ENCODE data around the gene ZNF414. TPM values are rescaled to one million over a fixed set of nuclear protein-coding genes. Genes with fewer than 3 reads are reported as not detected.

ZNF414 gene
- total and polyA plus RNA-seq, 11 donors, result 5.6 to 26.6 (median 14.8) TPM

GRCh38 chr19:8462571-8462970 is 51.4 kb downstream of the ZNF414 start:
- DNase-seq, result no peak
- Histone ChIP-seq H3K27ac (no peak overlapping the region), H3K27me3 (no peaks in the 10 kb centered on the region), H3K36me3 (peaks cover 6 to 89% (median 44%) of the 10 kb centered on the region in 9 donors), H3K4me1 (peaks cover 17 to 62% (median 50%) of the 10 kb centered on the region in 12 donors), H3K9me3 (no peaks in the 10 kb centered on the region), H3K4me3 (no peak overlapping the region)
- intact Hi-C loops (cut with DNase I), result no loop called here
- ATAC-seq, result no peak
- no peak for TF ChIP-seq POLR2A (IDR thresholded peaks at IDR 0.05)
- TF ChIP-seq, protein P1, sequence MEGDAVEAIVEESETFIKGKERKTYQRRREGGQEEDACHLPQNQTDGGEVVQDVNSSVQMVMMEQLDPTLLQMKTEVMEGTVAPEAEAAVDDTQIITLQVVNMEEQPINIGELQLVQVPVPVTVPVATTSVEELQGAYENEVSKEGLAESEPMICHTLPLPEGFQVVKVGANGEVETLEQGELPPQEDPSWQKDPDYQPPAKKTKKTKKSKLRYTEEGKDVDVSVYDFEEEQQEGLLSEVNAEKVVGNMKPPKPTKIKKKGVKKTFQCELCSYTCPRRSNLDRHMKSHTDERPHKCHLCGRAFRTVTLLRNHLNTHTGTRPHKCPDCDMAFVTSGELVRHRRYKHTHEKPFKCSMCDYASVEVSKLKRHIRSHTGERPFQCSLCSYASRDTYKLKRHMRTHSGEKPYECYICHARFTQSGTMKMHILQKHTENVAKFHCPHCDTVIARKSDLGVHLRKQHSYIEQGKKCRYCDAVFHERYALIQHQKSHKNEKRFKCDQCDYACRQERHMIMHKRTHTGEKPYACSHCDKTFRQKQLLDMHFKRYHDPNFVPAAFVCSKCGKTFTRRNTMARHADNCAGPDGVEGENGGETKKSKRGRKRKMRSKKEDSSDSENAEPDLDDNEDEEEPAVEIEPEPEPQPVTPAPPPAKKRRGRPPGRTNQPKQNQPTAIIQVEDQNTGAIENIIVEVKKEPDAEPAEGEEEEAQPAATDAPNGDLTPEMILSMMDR (IDR thresholded peaks at IDR 0.05), result no peak
- 70 to 81% (median 79%) methylated on average over 5 of the region's 5 CpGs for WGBS, 4 donors

DNA sequence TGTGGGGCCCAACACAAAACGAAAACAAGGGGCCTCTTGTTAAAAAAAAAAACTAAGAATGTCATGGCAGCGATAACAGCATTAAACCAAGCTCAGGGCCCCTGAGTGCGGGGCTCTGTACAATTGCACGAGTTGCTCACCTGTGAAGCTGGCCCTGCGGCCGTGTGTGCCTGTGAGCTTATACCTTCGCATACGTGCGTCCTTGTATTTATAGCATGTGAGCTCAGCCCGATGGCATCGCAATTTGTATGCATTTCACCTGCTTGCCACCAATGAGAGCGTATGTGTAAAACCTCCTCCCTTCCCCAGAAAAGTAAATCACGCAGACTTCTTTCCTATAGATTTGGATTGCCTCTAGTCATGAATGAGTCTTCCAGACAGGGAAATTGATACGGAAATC is 52.1 kb downstream of the ZNF414 start:
- WGBS, 4 donors, result 67 to 76% (median 72%) methylated on average over 14 of the region's 14 CpGs
- H3K36me3 ChIP-seq, result peaks cover 4 to 88% (median 44%) of the 10 kb centered on the region in 9 donors
- H3K4me3 ChIP-seq, result no peak overlapping the region
- H3K4me1 ChIP-seq, result peaks cover 17 to 69% (median 55%) of the 10 kb centered on the region in 12 donors
- TF ChIP-seq, protein P1 (IDR thresholded peaks at IDR 0.05), result no peak
- TF ChIP-seq POLR2A (IDR thresholded peaks at IDR 0.05), result no peak
- no peaks in the 10 kb centered on the region for H3K9me3 ChIP-seq
- H3K27ac ChIP-seq, result no peak overlapping the region
- intact Hi-C loops (cut with DNase I), result no loop called here
- ATAC-seq, result peak in 1 of 4 donors; percentile 14
- H3K27me3 ChIP-seq, result no peaks in the 10 kb centered on the region
- DNase-seq, result no peak

- Histone ChIP-seq H3K27me3 (no peaks in the 10 kb centered on the region), H3K4me3 (no peak overlapping the region), H3K36me3 (peaks cover 6 to 88% (median 44%) of the 10 kb centered on the region in 9 donors), H3K27ac (peak overlapping the region in 1 of 12 donors; percentile 61), H3K9me3 (no peaks in the 10 kb centered on the region), H3K4me1 (peaks cover 17 to 74% (median 60%) of the 10 kb centered on the region in 12 donors)
- no peak for ATAC-seq
- intact Hi-C loops (cut with DNase I), result no loop called here
- DNase-seq, result no peak
- 59 to 69% (median 67%) methylated on average over 3 to 4 of the region's 4 CpGs for WGBS, 4 donors
- TF ChIP-seq, protein P1 (IDR thresholded peaks at IDR 0.05), result no peak
- no peak for TF ChIP-seq POLR2A (IDR thresholded peaks at IDR 0.05)
Measured at GRCh38 chr19:8461376-8461775, 52.6 kb downstream of the ZNF414 start.

DNA sequence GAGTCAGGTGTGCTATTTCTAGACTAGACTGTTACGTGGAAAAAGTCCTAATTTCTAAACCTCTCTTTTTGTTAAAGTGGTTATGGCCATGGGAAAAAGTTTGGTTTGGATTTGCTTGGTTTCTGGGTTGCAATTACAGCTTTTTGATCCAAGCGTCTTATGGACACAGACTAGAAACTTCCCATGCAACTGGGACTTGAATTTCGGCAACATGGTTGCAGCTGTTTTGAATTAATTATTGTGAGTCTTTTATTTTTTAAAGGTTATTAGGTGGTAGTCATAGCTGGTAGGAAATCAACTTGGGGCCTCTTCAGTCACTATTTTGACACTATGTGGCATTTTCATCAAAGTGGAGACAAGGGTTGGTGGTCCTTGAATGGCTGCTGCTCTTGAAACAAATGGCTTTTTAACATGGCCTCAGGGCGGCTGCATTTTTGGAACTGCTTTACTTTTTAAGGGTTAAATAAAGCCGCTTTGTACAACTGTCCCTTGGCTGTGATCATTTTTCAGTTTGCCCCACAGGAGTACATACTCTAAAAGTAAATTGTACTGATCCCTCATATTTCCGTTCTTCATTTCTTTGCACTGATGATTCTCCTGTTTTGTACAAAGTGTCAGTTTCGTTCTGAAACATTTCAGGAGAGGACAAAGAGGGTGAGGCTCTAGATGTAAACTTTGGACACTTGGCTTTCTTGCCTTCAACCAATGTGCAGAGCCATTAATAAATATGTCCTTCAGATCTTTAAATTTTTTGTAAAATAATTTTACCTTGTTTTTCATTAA is 53.3 kb downstream of the ZNF414 start:
- no peaks in the 10 kb centered on the region for H3K9me3 ChIP-seq
- H3K36me3 ChIP-seq, result peaks cover 6 to 88% (median 44%) of the 10 kb centered on the region in 9 donors
- intact Hi-C loops (cut with DNase I), result no loop called here
- TF ChIP-seq, protein P1 (IDR thresholded peaks at IDR 0.05), result no peak
- TF ChIP-seq POLR2A (IDR thresholded peaks at IDR 0.05), result no peak
- WGBS, 4 donors, result 48 to 61% (median 53%) methylated on average over 7 of the region's 7 CpGs
- no peaks in the 10 kb centered on the region for H3K27me3 ChIP-seq
- DNase-seq (no peak), ATAC-seq (no peak)
- peaks cover 17 to 80% (median 66%) of the 10 kb centered on the region in 12 donors for H3K4me1 ChIP-seq
- peak overlapping the region in 1 of 12 donors; percentile 5 for H3K4me3 ChIP-seq
- H3K27ac ChIP-seq, result peak overlapping the region in 10 of 12 donors; percentile 3 to 61 (median 41)

Other genes starting within 250 kb of the ZNF414 start
- 10 to 100 TPM; 17.7 to 74.8 (median 35.7) TPM for gene CD320, start 205.8 kb downstream of the ZNF414 start, total RNA-seq
- 10 to 100 TPM; 37.8 to 70.5 TPM for gene CD320, start 205.8 kb downstream of the ZNF414 start, polyA plus RNA-seq
- 100 to 1,000 TPM in 4 of 9 donors, 10 to 100 TPM in 5; 74.5 to 179 (median 93.6) TPM for gene NDUFA7, start 192.8 kb downstream of the ZNF414 start, total RNA-seq
- gene NDUFA7, start 192.8 kb downstream of the ZNF414 start, polyA plus RNA-seq, result 100 to 1,000 TPM; 168 to 393 TPM
- 1,000 to 10,000 TPM in 6 of 9 donors, 100 to 1,000 TPM in 3; 271 to 1,278 (median 1,186) TPM for gene RPS28, start 192.7 kb downstream of the ZNF414 start, total RNA-seq
- 100 to 1,000 TPM; 410 to 899 TPM for gene RPS28, start 192.7 kb downstream of the ZNF414 start, polyA plus RNA-seq
- 10 to 100 TPM; 12.3 to 33.6 (median 15.9) TPM for gene KANK3, start 170.9 kb downstream of the ZNF414 start, total RNA-seq
- 10 to 100 TPM; 16.9 to 19.4 TPM for gene KANK3, start 170.9 kb downstream of the ZNF414 start, polyA plus RNA-seq
- 100 to 1,000 TPM in 1 of 9 donors, 10 to 100 TPM in 4, 1 to 10 TPM in 4; 2.4 to 117 (median 10.8) TPM for gene ANGPTL4, start 150.0 kb downstream of the ZNF414 start, total RNA-seq
- 10 to 100 TPM in 1 of 2 donors, 1 to 10 TPM in 1; 9.4 to 13.6 TPM for gene ANGPTL4, start 150.0 kb downstream of the ZNF414 start, polyA plus RNA-seq
- 100 to 1,000 TPM in 8 of 9 donors, 10 to 100 TPM in 1; 56.4 to 159 (median 141) TPM for gene RAB11B, start 123.8 kb downstream of the ZNF414 start, total RNA-seq
- 100 to 1,000 TPM; 124 to 126 TPM for gene RAB11B, start 123.8 kb downstream of the ZNF414 start, polyA plus RNA-seq
- gene MARCHF2, start 100.9 kb downstream of the ZNF414 start, total RNA-seq, result 100 to 1,000 TPM in 4 of 9 donors, 10 to 100 TPM in 5; 67.2 to 308 (median 93.7) TPM
- gene MARCHF2, start 100.9 kb downstream of the ZNF414 start, polyA plus RNA-seq, result 10 to 100 TPM; 50.7 to 70.3 TPM
- 100 to 1,000 TPM in 3 of 9 donors, 10 to 100 TPM in 6; 46.7 to 111 (median 95.3) TPM for gene HNRNPM, start 69.2 kb downstream of the ZNF414 start, total RNA-seq
- gene HNRNPM, start 69.2 kb downstream of the ZNF414 start, polyA plus RNA-seq, result 100 to 1,000 TPM in 1 of 2 donors, 10 to 100 TPM in 1; 43.4 to 183 TPM
- 1 to 10 TPM in 2 of 9 donors, under 1 TPM in 6, not detected in 1; 0.23 to 9.9 (median 0.53) TPM for gene PRAM1, start 11.5 kb downstream of the ZNF414 start, total RNA-seq
- gene PRAM1, start 11.5 kb downstream of the ZNF414 start, polyA plus RNA-seq, result under 1 TPM; 0.53 to 0.72 TPM
- gene MYO1F, start 63.3 kb upstream of the ZNF414 start, total RNA-seq, result 10 to 100 TPM in 2 of 9 donors, 1 to 10 TPM in 7; 1.8 to 56.6 (median 5.0) TPM
- gene MYO1F, start 63.3 kb upstream of the ZNF414 start, polyA plus RNA-seq, result 1 to 10 TPM; 4.2 to 4.7 TPM
- gene ADAMTS10, start 96.5 kb upstream of the ZNF414 start, total RNA-seq, result 10 to 100 TPM in 1 of 9 donors, 1 to 10 TPM in 8; 4.3 to 14.1 (median 7.4) TPM
- 10 to 100 TPM in 1 of 2 donors, 1 to 10 TPM in 1; 6.9 to 14.7 TPM for gene ADAMTS10, start 96.5 kb upstream of the ZNF414 start, polyA plus RNA-seq
- gene NFILZ, start 116.5 kb upstream of the ZNF414 start, total RNA-seq, result not detected
- gene NFILZ, start 116.5 kb upstream of the ZNF414 start, polyA plus RNA-seq, result not detected
- not detected for gene ACTL9, start 184.6 kb upstream of the ZNF414 start, total RNA-seq
- not detected for gene ACTL9, start 184.6 kb upstream of the ZNF414 start, polyA plus RNA-seq
- gene OR2Z1, start 207.5 kb upstream of the ZNF414 start, total RNA-seq, result not detected
- not detected for gene OR2Z1, start 207.5 kb upstream of the ZNF414 start, polyA plus RNA-seq

Data from heart left ventricle (tissue), 16 donors.